Osteocyte (in vitro differentiated cells): ENCODE results near the gene CAST. TPM values are rescaled to one million over a fixed set of nuclear protein-coding genes. Genes with fewer than 3 reads are reported as not detected.

Source experiments
- DNase-seq: peaks from one replicate; pipeline ENCODE4 v3.0.0; 2021; ENCODE audit warnings: mixed read lengths; ENCODE audit not compliant: unreplicated experiment; ENCODE audit errors: extremely low spot score
- H3K27ac Mint-ChIP-seq: one replicate; pipeline ENCODE4 v1.8.0; 2021; ENCODE audit warnings: mild to moderate bottlenecking, mixed read lengths; ENCODE audit not compliant: unreplicated experiment
- H3K27me3 Mint-ChIP-seq: one replicate; pipeline ENCODE4 v1.8.0; 2021; ENCODE audit warnings: mixed read lengths; ENCODE audit not compliant: unreplicated experiment
- H3K36me3 Mint-ChIP-seq: one replicate; pipeline ENCODE4 v1.8.0; 2021; ENCODE audit warnings: mixed read lengths; ENCODE audit not compliant: unreplicated experiment
- H3K4me1 Mint-ChIP-seq: one replicate; pipeline ENCODE4 v1.8.0; 2021; ENCODE audit warnings: mixed read lengths; ENCODE audit not compliant: unreplicated experiment
- H3K4me3 Mint-ChIP-seq: one replicate; pipeline ENCODE4 v1.8.0; 2021; ENCODE audit warnings: mild to moderate bottlenecking, moderate library complexity, mixed read lengths; ENCODE audit not compliant: unreplicated experiment
- H3K9me3 Mint-ChIP-seq: one replicate; pipeline ENCODE4 v1.8.0; 2021; ENCODE audit warnings: mixed read lengths; ENCODE audit not compliant: unreplicated experiment
- total RNA-seq: library from RNA; stranded (reverse); gene quantifications from 2 replicates; pipeline ENCODE4 v1.2.1, GENCODE V29; 2021
- TF ChIP-seq, protein P1 (sequence below): fragments of 200-600 bp; sonication (generic); IDR thresholded peaks from 2 replicates; pipeline ENCODE4 v1.5.0; 2021; ENCODE audit warnings: antibody characterized with exemption, mild to moderate bottlenecking, moderate library complexity

Gene CAST
- total RNA-seq, 1 donor from 2014 or later, result 144 TPM

DNA sequence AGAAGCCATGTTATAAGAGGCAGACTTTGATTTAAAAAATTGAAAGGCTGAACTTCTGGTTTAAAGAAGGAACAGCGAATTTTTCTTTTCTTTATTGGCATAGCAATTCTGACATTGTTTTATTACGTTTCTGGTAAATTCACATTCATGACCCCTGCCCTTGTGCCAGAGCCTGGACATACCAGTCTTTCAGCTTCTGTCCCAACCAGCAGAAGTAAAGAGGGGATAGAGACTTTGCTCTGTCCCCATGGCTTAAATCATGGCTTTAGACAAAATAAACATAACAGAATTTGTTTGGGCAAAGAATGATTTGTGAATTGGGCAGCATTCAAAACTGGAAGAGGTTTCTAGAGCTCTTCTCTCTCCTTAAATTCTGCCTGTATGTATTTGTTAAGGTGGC is 15.3 kb downstream of the CAST start:
- H3K4me1 Mint-ChIP-seq, result peaks cover 24% of the 10 kb centered on the region
- H3K36me3 Mint-ChIP-seq, result peaks cover 8% of the 10 kb centered on the region
- H3K27ac Mint-ChIP-seq, result no peak overlapping the region
- TF ChIP-seq, protein P1, sequence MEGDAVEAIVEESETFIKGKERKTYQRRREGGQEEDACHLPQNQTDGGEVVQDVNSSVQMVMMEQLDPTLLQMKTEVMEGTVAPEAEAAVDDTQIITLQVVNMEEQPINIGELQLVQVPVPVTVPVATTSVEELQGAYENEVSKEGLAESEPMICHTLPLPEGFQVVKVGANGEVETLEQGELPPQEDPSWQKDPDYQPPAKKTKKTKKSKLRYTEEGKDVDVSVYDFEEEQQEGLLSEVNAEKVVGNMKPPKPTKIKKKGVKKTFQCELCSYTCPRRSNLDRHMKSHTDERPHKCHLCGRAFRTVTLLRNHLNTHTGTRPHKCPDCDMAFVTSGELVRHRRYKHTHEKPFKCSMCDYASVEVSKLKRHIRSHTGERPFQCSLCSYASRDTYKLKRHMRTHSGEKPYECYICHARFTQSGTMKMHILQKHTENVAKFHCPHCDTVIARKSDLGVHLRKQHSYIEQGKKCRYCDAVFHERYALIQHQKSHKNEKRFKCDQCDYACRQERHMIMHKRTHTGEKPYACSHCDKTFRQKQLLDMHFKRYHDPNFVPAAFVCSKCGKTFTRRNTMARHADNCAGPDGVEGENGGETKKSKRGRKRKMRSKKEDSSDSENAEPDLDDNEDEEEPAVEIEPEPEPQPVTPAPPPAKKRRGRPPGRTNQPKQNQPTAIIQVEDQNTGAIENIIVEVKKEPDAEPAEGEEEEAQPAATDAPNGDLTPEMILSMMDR, result no peak
- DNase-seq, result no peak
- no peaks in the 10 kb centered on the region for H3K9me3 Mint-ChIP-seq
- no peak overlapping the region for H3K4me3 Mint-ChIP-seq
- H3K27me3 Mint-ChIP-seq, result no peaks in the 10 kb centered on the region

DNA sequence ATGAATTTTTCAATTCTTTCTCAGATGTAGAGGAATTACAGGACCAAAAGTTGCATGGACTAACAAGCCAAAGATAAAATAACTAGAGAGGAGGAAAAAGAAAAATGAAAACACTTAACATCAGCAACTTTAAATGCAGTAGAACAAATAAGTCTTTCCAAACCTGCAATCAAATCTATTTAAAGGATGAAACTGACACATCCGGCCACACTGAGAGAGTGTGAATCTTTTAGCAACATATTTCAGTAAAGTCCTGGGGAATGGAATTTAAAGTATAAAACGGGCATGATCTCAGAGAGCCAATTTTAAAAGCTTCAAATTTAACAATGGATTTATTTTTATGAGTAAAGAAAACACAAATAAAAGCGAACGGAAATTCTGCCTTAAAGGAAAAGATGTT is 17.1 kb downstream of the CAST start:
- TF ChIP-seq, protein P1, result no peak

DNA sequence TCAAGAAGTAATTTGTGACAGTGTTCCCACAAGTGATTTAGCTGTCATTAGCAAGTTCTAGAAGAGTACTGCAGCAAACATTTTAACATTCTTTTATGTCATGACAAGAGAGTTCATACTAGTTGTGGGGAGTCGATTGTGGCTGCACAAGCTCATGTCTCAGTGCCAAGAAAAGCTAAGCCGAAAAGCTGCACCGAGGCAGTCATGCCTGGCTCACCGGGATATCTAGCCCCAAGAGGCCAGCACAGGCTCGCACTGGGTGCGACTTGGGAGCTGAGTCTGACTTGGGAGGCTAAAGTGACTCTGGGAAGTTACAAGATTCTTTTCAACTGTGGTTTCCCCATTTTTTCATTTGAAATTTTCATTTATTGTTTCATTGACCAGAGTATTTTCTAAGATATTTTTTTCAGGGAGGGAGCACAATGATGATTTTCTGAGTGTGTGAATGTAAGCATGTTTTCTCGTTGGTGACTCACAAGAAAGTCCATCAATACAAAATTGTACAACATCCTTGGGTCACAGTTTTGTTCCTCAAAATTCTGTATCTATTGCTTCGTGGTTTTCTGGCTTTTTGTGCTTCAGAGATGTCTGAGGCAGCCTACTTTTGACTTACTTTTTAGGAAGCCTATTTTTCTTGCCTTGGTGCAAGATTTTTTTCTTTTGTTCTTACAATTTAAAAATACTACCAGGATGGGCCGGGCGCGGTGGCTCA is 18.7 kb downstream of the CAST start:
- TF ChIP-seq, protein P1, result no peak
- no peaks in the 10 kb centered on the region for H3K9me3 Mint-ChIP-seq
- peaks cover 14% of the 10 kb centered on the region for H3K4me1 Mint-ChIP-seq
- H3K27ac Mint-ChIP-seq, result no peak overlapping the region
- no peak for DNase-seq
- peaks cover 10% of the 10 kb centered on the region for H3K36me3 Mint-ChIP-seq
- no peaks in the 10 kb centered on the region for H3K27me3 Mint-ChIP-seq
- H3K4me3 Mint-ChIP-seq, result no peak overlapping the region

More for the DNA sequence above, 17.1 kb downstream of the CAST start:
- Mint-ChIP-seq H3K4me3 (no peak overlapping the region), H3K27me3 (no peaks in the 10 kb centered on the region), H3K9me3 (no peaks in the 10 kb centered on the region), H3K36me3 (peaks cover 8% of the 10 kb centered on the region), H3K27ac (peak overlapping the region; percentile 55), H3K4me1 (peaks cover 24% of the 10 kb centered on the region)
- DNase-seq, result no peak

DNA sequence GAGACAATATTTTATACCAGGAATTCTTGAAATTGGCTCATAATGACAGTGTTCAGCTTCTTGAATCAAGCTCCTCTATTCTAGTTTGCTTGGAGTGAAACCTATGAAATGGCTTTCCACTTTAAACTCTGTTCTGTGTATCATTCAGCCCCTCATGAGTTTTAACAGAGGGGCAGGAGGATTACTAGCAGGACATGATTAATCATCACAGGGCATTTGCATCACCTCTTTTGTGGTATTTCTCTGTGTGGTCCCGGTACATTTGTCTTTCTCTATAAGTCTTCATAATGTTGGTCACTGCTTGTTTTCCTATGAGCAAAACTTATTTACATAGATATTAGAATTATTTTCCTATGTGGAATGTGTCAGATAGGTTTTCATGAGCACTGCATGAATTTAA is 21.2 kb downstream of the CAST start:
- no peaks in the 10 kb centered on the region for H3K9me3 Mint-ChIP-seq
- TF ChIP-seq, protein P1, result no peak
- no peak for DNase-seq
- no peak overlapping the region for H3K27ac Mint-ChIP-seq
- peaks cover 19% of the 10 kb centered on the region for H3K4me1 Mint-ChIP-seq
- H3K36me3 Mint-ChIP-seq, result peaks cover 16% of the 10 kb centered on the region
- no peak overlapping the region for H3K4me3 Mint-ChIP-seq
- H3K27me3 Mint-ChIP-seq, result no peaks in the 10 kb centered on the region

DNA sequence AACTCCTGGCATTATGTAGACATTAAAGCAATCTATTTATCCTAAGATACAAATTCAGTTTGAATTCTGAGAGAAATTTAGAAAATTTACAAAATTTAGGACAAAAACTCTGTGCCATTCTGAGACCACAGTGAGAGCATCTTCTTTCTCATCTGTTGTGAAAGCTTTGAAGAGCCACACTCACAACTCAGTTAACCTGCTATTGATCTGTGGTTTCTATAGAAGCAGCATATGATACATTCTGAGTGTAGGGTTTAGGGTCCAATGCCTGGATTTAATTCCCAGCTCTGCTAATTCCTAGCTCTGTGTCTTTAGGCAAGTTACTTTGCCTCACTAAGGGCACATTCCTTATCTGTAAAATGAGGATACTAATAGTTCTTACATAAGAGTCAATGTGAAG is 21.6 kb downstream of the CAST start:
- Mint-ChIP-seq H3K4me1 (peaks cover 19% of the 10 kb centered on the region), H3K9me3 (no peaks in the 10 kb centered on the region), H3K36me3 (peaks cover 16% of the 10 kb centered on the region), H3K27ac (no peak overlapping the region), H3K27me3 (no peaks in the 10 kb centered on the region), H3K4me3 (no peak overlapping the region)
- TF ChIP-seq, protein P1, result no peak
- no peak for DNase-seq
